GM12878 (cell line): ENCODE measurements around the gene NUP155. TPM values are rescaled to one million over a fixed set of nuclear protein-coding genes. Genes with fewer than 3 reads are reported as not detected.

Experiments
- ATAC-seq: fragments of 200-7000 bp; cut with Tn5 transposase; 3 replicates; pipeline ENCODE4 v1.9.1; 2020; ENCODE audit warnings: mild to moderate bottlenecking, moderate library complexity
- BruUV-seq: library from RNA; stranded (reverse); fragments of 400-500 nt; replicated peaks from 2 replicates; lab custom pipeline; 2021; lab: Mats Ljungman, UMichigan
- CTCF ChIA-PET: fragments of 300-600 bp; sonication (Branson Sonifier 250); formaldehyde crosslinking; extraction: SDS; loops from one replicate; lab custom pipeline; 2021; ENCODE audit warnings: inconsistent platforms; lab: Yijun Ruan, JAX
- POLR2A ChIA-PET: fragments of 350-600 bp; formaldehyde crosslinking; extraction: SDS; loops from one replicate; lab custom pipeline; 2021; ENCODE audit warnings: inconsistent platforms; lab: Charles Lee
- RAD21 ChIA-PET: fragments of 300-600 bp; sonication (Branson Sonifier 250); formaldehyde crosslinking; loops from one replicate; lab custom pipeline; 2023; ENCODE audit warnings: antibody characterized with exemption; ENCODE audit not compliant: unreplicated experiment; lab: Charles Lee
- SMC1A ChIA-PET: fragments of 300-600 bp; sonication (Branson Sonifier 250); formaldehyde crosslinking; loops from one replicate; lab custom pipeline; 2023; ENCODE audit not compliant: unreplicated experiment, uncharacterized antibody; lab: Charles Lee
- DNase-seq: peaks from one replicate; pipeline ENCODE4 v3.0.0-alpha.2; 2011; ENCODE audit warnings: low read depth, low spot score
- FAIRE-seq: peaks from 3 replicates; lab custom pipeline; 2011; peaks lifted over from hg19 to GRCh38; lab: Jason Lieb, UNC
- H2AFZ ChIP-seq: 2 replicates; pipeline ENCODE4 v1.6.0; 2011; ENCODE audit warnings: low read depth, low read length, control low read depth; ENCODE audit not compliant: control insufficient read depth
- H3K27ac ChIP-seq: 2 replicates; pipeline ENCODE4 v1.5.1; 2011; ENCODE audit warnings: control low read depth; ENCODE audit not compliant: control insufficient read depth, insufficient read depth
- H3K27me3 ChIP-seq, 2 experiments: replicated peaks in 1 of 2; 2 replicates each; pipeline versions ENCODE4 v1.6.0 to v1.6.1; 2011; ENCODE audit warnings: low read length in 1 of 2; ENCODE audit not compliant: control insufficient read depth in 2 of 2, insufficient read depth in 2 of 2
- H3K36me3 ChIP-seq, 2 experiments: 2 replicates each; pipeline ENCODE4 v1.5.1; 2011; ENCODE audit warnings: low read length in 1 of 2; ENCODE audit not compliant: control insufficient read depth in 2 of 2, insufficient read depth in 2 of 2
- H3K4me1 ChIP-seq: 2 replicates; pipeline ENCODE4 v1.6.1; 2011; ENCODE audit warnings: mild to moderate bottlenecking, low read length, moderate library complexity, mixed read lengths; ENCODE audit not compliant: control insufficient read depth, insufficient read depth
- H3K4me2 ChIP-seq: 2 replicates; pipeline ENCODE4 v1.6.0; 2011; ENCODE audit warnings: control low read depth; ENCODE audit not compliant: control insufficient read depth, insufficient read depth
- H3K4me3 ChIP-seq: fragments of 200-600 bp; sonication (generic); 2 replicates; pipeline ENCODE4 v1.5.1; 2016
- H3K79me2 ChIP-seq: 2 replicates; pipeline ENCODE4 v1.6.0; 2011; ENCODE audit warnings: low read length; ENCODE audit not compliant: control insufficient read depth, insufficient read depth
- H3K9ac ChIP-seq: 2 replicates; pipeline ENCODE4 v1.8.0; 2011; ENCODE audit warnings: low read length, control low read depth, mixed read lengths; ENCODE audit not compliant: control insufficient read depth, insufficient read depth
- H3K9me3 ChIP-seq: replicated peaks from 3 replicates; pipeline ENCODE4 v1.5.1; 2011; ENCODE audit warnings: mild to moderate bottlenecking, low read length; ENCODE audit not compliant: control insufficient read depth, insufficient read depth
- H4K20me1 ChIP-seq: 2 replicates; pipeline ENCODE4 v1.6.0; 2011; ENCODE audit not compliant: control insufficient read depth, insufficient read depth
- NR2C1 ChIP-seq: fragments of 450-650 bp; IDR thresholded peaks from 2 replicates; pipeline ENCODE4 v1.6.1; 2017; ENCODE audit warnings: antibody characterized with exemption, mild to moderate bottlenecking, moderate library complexity
- SMC3 ChIP-seq: IDR thresholded peaks from 2 replicates; pipeline ENCODE4 v1.6.1; 2011; ENCODE audit warnings: low read length, improper control_type of control experiment, borderline replicate concordance
- STAT1 ChIP-seq: fragments of 450-650 bp; conservative IDR thresholded peaks from 2 replicates; pipeline ENCODE4 v1.6.1; 2014; ENCODE audit warnings: antibody characterized with exemption, mild to moderate bottlenecking
- YY1 ChIP-seq: IDR thresholded peaks from 2 replicates; pipeline ENCODE4 v1.6.1; 2011; ENCODE audit warnings: low read depth, mild to moderate bottlenecking, low read length
- WGBS: methylation state at CpG from one replicate; pipeline ENCODE4 v1.1.6; 2016; ENCODE audit warnings: low lambda C conversion rate; ENCODE audit not compliant: insufficient replicate concordance, insufficient coverage; ENCODE audit errors: missing lambda C conversion rate; 5-methylcytosine and 5-hydroxymethylcytosine counted together
- in situ Hi-C: fragments of 300-500 bp; cut with MboI; formaldehyde crosslinking; loops from 9 replicates; pipeline ENCODE4 v1.14.3; 2018; ENCODE audit warnings: mixed read lengths
- intact Hi-C: fragments of 100-400 bp; cut with micrococcal nuclease; formaldehyde crosslinking; loops from one replicate; pipeline ENCODE4 v1.14.2; 2022; ENCODE audit not compliant: unreplicated experiment
- polyA plus RNA-seq, 11 experiments: library from polyadenylated mRNA; depleted of rRNA in 4 of 11; unstranded in 6 of 11; stranded (reverse) in 5 of 11; fragments of >200 nt; fragmentation: Nextera tagmentation in 4 of 11; fragmentation: Illumina TruSeq in 1 of 11; extraction: Ambion mirVana in 4 of 11; extraction: Trizol in 1 of 11; gene quantifications; 1 replicate in 1 of 11; 2 replicates in 10 of 11; pipeline versions ENCODE4 v1.2.1 to v1.2.3, GENCODE V29; 2011 to 2016; ENCODE audit warnings: inconsistent platforms in 2 of 11, missing spikeins in 2 of 11, low read depth in 1 of 11
- total RNA-seq, 4 experiments: library from RNA; depleted of rRNA in 3 of 4; stranded (reverse); fragments of >200 nt in 3 of 4; fragmentation: Illumina TruSeq in 1 of 4; extraction: Trizol in 1 of 4; gene quantifications; 2 replicates each; pipeline versions ENCODE4 v1.2.1 to v1.2.3, GENCODE V29; 2013 to 2021
- TF ChIP-seq, protein P1 (sequence below): fragments of 150-350 bp; IDR thresholded peaks from 2 replicates; pipeline ENCODE4 v1.6.1; 2014; ENCODE audit warnings: mild to moderate bottlenecking, low read depth, low read length
- TF ChIP-seq, protein P2 (sequence below): IDR thresholded peaks from 2 replicates; pipeline ENCODE4 v1.6.1; 2012; ENCODE audit warnings: improper control_type of control experiment, low read depth, low read length; ENCODE audit not compliant: insufficient replicate concordance
- TF ChIP-seq, protein P3 (sequence below): IDR thresholded peaks from 2 replicates; pipeline ENCODE4 v1.6.1; 2011; ENCODE audit warnings: low read depth, mild to moderate bottlenecking, low read length, moderate library complexity, borderline replicate concordance; ENCODE audit errors: extremely low read depth

NUP155 gene
- total and polyA plus RNA-seq, 10 of the 15 experiments (the other 5 are each of a cell fraction or from before 2014, with no cell fraction given): 15.9 to 58.6 (median 37.1) TPM

DNA sequence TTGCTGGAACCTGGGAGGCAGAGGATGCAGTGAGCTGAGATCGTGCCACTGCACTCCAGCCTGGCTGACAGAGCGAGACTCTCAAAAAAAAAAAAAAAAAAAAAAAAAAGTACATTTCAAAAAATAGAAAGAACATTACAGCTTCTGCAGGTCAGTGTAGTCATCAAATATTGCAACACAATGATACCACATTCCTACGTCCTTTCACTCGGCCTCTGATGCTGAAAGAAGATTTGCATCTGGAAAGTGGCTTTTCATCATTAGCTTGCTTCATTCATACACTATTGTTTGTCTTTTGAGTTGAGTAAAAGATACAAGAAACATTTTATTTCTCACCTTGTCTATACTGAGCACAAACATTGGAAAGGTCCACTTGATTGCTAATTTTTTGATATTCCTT lies 62.1 kb downstream of the NUP155 start:
- no peak overlapping the region for H2AFZ ChIP-seq
- FAIRE-seq (no peak), ATAC-seq (no peak), DNase-seq (no peak)
- ChIA-PET RAD21 (no interaction called here), SMC1A (interaction anchor here (0.6 kb wide), 1 partner anchor 97 kb away, joined by 3 read pairs; no protein-coding TSS in a partner anchor), CTCF (interaction anchor here (1.4 kb wide), 1 partner anchor 263 kb away, joined by 4 read pairs; no protein-coding TSS in a partner anchor), POLR2A (no interaction called here)
- WGBS: 98% methylated on average over 3 of the region's 4 CpGs
- peaks cover 7 to 24% of the 10 kb centered on the region in 2 experiments for H3K36me3 ChIP-seq
- no peaks in the 10 kb centered on the region for H4K20me1 ChIP-seq
- no peaks in the 10 kb centered on the region for H3K9me3 ChIP-seq
- no peaks in the 10 kb centered on the region for H3K4me1 ChIP-seq
- in situ Hi-C loops (no loop called here), intact Hi-C loops (no loop called here)
- no peak overlapping the region for H3K9ac ChIP-seq
- H3K4me2 ChIP-seq: no peak overlapping the region
- no TSS peak for BruUV-seq
- H3K27ac ChIP-seq: no peak overlapping the region
- no peak overlapping the region for H3K4me3 ChIP-seq
- no peaks in the 10 kb centered on the region for H3K79me2 ChIP-seq
- H3K27me3 ChIP-seq: no peaks in the 10 kb centered on the region
- no peak for TF ChIP-seq NR2C1
- TF ChIP-seq YY1: no peak
- TF ChIP-seq, protein P1, sequence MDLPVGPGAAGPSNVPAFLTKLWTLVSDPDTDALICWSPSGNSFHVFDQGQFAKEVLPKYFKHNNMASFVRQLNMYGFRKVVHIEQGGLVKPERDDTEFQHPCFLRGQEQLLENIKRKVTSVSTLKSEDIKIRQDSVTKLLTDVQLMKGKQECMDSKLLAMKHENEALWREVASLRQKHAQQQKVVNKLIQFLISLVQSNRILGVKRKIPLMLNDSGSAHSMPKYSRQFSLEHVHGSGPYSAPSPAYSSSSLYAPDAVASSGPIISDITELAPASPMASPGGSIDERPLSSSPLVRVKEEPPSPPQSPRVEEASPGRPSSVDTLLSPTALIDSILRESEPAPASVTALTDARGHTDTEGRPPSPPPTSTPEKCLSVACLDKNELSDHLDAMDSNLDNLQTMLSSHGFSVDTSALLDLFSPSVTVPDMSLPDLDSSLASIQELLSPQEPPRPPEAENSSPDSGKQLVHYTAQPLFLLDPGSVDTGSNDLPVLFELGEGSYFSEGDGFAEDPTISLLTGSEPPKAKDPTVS: no peak
- TF ChIP-seq, protein P2, sequence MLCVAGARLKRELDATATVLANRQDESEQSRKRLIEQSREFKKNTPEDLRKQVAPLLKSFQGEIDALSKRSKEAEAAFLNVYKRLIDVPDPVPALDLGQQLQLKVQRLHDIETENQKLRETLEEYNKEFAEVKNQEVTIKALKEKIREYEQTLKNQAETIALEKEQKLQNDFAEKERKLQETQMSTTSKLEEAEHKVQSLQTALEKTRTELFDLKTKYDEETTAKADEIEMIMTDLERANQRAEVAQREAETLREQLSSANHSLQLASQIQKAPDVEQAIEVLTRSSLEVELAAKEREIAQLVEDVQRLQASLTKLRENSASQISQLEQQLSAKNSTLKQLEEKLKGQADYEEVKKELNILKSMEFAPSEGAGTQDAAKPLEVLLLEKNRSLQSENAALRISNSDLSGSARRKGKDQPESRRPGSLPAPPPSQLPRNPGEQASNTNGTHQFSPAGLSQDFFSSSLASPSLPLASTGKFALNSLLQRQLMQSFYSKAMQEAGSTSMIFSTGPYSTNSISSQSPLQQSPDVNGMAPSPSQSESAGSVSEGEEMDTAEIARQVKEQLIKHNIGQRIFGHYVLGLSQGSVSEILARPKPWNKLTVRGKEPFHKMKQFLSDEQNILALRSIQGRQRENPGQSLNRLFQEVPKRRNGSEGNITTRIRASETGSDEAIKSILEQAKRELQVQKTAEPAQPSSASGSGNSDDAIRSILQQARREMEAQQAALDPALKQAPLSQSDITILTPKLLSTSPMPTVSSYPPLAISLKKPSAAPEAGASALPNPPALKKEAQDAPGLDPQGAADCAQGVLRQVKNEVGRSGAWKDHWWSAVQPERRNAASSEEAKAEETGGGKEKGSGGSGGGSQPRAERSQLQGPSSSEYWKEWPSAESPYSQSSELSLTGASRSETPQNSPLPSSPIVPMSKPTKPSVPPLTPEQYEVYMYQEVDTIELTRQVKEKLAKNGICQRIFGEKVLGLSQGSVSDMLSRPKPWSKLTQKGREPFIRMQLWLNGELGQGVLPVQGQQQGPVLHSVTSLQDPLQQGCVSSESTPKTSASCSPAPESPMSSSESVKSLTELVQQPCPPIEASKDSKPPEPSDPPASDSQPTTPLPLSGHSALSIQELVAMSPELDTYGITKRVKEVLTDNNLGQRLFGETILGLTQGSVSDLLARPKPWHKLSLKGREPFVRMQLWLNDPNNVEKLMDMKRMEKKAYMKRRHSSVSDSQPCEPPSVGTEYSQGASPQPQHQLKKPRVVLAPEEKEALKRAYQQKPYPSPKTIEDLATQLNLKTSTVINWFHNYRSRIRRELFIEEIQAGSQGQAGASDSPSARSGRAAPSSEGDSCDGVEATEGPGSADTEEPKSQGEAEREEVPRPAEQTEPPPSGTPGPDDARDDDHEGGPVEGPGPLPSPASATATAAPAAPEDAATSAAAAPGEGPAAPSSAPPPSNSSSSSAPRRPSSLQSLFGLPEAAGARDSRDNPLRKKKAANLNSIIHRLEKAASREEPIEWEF: no peak
- no peak for TF ChIP-seq SMC3
- no peak for TF ChIP-seq STAT1
- TF ChIP-seq, protein P3, sequence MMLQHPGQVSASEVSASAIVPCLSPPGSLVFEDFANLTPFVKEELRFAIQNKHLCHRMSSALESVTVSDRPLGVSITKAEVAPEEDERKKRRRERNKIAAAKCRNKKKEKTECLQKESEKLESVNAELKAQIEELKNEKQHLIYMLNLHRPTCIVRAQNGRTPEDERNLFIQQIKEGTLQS: no peak
